GM18870 (cell line): Measurements from ENCODE around the gene GRK6.

ENCODE experiments used
- ATAC-seq: cut with Tn5 transposase; IDR thresholded peaks from one replicate; pipeline ENCODE4 v1.9.1; 2021; ENCODE audit warnings: moderate library complexity; ENCODE audit not compliant: unreplicated experiment

GRK6 gene

GRCh38 chr5:177438468-177438867 is 12.0 kb downstream of the GRK6 start:
- no peak for ATAC-seq

GRCh38 chr5:177439518-177440053 is 13.1 kb downstream of the GRK6 start:
- no peak for ATAC-seq

DNA sequence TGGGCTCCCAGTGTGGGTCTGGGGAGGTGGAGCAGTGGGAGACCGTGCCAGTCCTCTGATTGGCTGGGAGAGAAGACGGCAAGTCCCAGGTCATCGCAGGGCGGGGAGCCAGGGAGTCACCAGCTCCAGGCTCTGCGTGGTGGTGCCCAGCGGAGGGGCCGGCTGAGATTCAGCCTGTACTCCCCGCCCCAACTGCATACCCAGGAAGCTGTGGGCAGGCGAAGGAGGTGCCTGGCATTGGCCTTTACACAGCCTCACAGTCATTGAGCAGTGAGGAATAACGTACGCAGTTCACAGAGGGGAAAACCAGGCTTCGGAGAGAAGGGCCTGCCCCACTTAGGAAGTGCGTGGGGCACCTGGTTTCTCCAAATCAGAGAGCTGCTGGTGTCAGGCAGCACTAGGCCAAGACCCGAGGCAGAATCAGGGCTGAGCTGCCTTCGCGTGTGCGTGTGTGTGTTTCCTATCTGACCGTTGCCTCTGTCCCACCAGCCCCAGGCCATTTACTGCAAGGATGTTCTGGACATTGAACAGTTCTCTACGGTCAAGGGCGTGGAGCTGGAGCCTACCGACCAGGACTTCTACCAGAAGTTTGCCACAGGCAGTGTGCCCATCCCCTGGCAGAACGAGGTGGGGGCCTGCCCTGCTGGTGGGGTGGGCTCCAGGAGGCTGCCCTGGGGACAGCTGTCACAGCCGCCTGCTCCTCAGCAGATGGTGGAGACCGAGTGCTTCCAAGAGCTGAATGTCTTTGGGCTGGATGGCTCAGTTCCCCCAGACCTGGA is 13.9 kb downstream of the GRK6 start:
- ATAC-seq = no peak

GRCh38 chr5:177440990-177441780 is 14.7 kb downstream of the GRK6 start:
- ATAC-seq = no peak

GRCh38 chr5:177442066-177442826 is 15.8 kb downstream of the GRK6 start:
- no peak for ATAC-seq

DNA sequence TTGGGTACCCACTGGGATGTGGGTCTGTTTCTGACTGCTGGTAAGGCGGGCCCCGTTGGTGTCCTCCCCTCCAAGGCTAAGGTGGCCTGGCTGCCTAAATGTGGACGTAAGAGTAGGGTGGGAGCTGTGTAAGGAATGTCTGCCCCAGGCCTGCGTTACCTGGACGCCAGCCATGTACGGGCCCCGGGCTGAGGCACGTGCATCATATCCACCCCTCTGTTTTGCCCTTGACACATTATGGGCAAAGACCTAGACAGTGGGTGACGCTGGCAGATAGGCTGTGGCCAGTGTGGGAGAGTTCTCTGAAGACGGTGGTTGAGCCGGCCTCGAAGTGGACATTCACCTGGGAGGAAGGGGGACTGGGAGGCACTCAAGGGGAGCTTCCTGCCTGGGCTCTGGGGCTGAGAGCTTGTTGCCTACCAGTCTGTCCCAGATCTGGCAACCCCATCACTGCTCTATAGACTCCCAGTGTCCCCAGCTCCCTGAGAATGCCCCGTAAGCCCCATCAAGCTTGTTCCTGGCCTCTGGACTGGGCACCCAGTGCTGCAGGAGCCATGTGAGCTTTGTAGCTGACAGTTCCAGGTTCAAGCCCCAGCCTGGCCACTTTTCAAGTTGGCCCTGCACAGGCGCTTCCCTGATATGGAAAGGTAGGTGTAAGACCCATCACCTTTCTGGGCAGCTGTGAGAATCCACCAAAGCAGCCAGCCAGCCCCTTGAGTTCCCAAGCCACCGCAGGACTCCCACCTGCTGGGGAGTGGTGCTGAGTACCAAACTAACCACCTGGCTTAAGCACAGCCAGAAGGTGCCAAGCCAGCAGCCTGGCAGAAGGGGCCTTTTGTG is 16.9 kb downstream of the GRK6 start:
- no peak for ATAC-seq

DNA sequence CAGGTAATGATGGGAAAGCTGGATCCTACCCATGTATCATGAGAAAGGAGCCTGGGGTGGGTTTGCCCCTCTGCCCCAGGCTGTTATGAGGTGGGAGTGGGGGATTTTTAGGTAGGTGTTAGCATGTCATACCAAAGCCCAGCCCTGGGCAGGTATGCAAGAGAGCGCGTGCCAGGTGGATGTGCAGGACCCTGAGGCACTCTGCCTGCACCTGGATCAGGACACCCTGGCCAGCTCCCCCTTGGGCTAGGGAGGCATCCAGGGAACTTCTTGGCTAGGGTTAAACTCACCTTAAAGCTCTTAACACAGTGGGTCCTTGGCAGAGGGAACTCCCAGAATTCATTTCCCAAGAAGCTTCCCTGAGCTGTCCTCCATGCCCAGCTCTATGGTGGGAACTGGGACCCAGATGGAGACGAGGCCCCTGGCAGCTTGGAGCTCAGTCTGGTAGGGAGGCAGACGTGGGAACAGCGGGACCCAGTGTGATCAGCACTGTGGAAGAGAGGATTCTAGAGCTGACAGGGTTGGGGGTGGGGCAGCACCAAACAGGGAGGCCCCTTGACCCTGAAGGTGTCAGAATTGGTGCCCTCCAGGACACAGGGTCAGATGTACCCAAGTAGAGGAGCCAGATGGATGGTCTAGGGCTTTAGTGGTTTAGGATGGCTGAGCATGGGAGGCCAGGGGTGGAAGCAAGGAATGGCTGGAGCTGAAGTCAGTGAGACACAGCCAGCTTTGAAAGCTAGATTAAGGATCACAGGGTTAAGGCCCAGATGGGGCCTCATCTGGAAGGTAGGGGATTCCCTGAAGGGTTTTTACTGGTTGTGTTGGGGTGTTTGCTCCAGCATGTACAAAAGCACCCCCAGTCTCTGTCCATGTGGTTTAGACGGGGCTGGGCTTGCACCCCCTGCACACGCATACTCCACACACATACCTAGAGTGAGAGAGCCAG is 17.9 kb downstream of the GRK6 start:
- no peak for ATAC-seq

DNA sequence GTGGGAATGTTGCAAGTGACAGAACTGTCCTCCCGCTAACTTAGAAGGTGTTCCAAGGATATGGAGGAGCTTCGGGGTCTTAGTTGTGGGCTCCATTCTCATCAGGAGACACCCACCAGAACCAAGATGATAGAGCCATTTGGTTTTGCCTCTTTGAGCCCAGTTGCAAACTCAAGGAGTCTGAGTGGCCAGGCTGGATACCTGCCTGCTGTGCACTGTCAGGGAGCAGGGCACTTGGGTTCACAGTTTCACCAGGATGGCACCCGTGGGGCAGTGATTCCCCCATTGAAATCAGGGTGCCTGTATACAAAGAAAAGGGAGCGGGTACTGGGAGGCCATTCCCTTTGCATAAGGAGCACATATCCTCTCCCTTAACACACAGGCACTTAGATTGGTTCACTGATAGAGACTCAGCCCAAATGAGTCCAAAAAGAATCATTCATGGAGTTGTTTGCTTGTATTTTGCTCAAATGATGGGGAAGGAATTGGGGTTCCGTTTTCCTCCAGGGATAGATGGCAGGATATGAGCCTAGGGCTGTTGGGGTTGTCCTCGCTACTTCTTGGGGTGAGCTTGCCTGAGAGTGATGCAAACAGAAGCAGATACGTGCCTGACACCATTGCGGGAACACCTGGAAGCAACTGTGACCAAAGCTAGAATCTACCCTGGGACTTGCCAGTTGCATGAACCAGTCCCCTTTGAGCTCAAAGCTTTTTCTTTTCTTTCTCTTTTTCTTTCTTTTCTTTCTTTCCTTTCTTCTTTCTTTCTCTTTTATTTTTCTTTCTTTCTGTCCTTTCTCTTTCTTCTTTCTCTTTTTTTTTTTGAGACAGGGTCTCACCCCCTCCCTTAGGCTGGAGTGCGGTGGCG is 18.8 kb downstream of the GRK6 start:
- ATAC-seq = no peak

DNA sequence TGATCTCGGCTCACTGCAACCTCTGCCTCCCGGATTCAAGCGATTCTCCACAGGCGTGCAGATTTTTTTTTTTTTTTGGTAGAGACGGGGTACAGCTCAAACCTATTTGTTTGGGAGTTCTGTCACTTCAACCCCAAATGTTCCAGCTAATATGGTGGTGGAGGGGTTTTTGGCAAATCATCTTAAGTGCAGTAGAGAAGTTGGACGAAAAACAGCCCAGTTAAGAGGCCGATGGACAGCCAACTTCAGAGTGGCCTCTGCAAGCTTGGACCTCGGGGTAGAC is 19.4 kb downstream of the GRK6 start:
- no peak for ATAC-seq

DNA sequence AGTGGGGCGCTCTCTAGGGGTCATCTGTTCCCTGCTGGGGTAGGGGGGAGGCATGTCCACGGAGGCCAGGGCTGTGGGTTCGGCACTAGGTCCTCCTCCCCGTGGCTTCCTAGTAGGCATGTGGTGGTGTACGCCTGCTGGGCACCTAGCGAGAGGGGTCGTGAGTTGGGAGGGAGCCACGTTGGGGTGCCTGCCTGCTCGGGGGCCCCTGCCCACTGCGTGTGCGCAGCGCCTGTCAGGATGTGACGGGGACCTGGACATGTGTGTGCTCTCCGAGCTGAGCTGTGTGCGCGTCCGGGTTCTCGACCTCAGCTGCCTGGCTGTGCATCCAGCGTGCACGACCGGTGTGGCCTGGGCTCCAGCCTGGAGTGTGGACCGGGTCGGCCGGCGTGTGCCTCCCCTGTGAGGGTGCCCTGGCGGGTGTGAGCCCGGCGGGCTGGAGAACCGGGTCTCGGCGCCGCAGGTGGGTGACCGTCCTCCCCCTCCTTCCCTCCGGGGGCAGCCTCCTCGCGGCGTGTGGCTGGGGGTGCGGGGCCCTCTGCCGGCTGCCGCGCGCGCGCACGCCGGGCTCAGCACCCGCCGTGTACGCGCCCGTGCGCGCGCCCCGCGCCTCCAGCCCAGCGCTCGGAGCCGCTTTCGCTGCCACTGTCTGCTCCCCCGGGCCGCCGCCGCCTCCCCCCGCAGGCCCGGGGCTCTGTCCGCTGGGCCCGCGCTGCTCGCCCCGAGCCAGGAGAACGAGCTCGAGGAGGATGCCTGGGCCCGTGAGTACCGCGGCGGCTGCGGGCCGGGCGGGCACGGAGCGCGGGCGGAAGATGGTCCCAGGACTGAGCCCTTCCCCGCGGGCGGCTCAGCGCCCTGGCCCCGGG is 20.0 kb downstream of the GRK6 start, which contains the start of gene PRR7:
Gene PRR7 (plus strand): TSS at position 615 of the 866 bp plus-strand sequence. CDS start 8,254 bp downstream, outside the sequence.
- ATAC-seq = no peak

DNA sequence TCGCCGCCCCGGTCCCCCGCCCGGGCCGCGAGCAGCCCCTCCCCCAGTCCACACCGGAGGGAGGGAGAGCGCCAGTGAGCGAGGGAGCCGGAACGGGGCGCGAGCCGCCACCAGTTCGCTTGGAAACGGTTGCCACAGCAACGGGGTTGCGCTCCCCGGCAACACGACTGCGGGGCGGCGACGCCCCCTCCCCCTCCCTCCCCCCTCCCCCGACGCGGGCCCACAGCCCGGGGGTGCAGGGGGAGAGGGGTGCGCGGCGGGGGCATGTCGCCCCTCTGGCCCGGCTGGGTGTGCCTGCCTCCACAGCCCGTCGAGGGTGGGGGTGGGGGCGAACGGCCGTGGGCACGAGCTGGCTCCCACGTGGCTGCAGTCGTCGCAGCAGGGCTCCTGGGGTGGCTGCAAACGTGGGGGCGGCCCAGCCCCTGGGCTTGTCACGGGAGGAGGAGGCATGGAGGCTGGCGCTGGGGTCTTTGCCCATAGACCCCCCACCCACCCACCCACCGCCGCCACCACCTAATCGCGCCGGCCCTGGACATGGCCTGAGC is 20.7 kb downstream of the GRK6 start:
- no peak for ATAC-seq

GRCh38 chr5:177447611-177448243 is 21.3 kb downstream of the GRK6 start:
- ATAC-seq = no peak

- no peak for ATAC-seq
Measured at GRCh38 chr5:177448244-177448950, 21.9 kb downstream of the GRK6 start.

DNA sequence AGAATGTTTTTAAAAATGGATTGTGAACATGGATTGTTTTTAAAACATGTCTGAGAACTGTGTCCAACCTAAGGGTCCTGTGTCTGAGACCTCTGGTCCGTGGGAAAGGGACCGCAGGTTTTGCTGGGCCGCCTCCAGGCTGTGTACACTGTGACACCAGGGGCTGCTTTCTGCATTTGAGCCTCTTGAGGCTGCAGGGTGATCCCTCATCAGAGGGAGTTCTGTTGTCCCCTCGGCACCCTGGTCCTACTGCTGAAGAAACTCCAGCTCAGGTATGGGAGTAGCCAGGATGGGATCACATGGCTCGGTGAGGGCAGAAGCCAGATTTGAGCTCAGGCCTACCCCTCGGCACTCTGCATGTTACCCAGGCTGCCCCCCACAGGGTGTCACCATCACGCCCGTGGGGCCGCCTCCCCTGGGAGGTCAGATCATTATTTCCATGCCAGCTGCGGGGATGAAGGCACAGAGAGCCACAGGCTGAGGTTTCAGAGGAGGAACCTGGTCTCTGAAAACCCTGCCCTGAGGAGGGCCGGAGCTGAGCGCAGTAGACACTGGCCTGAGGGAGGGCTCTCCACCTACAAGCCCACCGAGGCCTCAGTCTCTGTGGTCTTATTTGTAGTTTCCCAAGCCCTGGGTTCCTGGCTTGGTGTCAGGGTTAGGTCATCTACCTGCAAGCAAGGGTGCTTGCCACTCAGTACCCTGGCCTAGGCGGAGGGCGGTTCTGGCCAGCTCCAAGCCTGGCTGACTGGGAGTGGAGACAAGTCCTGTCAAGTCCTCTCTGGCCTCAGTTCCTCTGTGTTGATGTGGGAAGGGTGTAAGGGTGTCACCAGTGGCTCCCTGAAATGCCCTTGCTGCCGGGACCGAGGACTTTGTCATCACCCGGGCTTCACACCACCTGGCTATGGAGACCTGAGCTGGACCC is 22.9 kb downstream of the GRK6 start:
- no peak for ATAC-seq
